GM12878 (cell line): ENCODE measurements around the gene ODR4. TPM values are rescaled to one million over a fixed set of nuclear protein-coding genes. Genes with fewer than 3 reads are reported as not detected.

Experiments used
- ATAC-seq: fragments of 200-7000 bp; cut with Tn5 transposase; 3 replicates; pipeline ENCODE4 v1.9.1; 2020; ENCODE audit warnings: mild to moderate bottlenecking, moderate library complexity
- BruUV-seq: library from RNA; stranded (reverse); fragments of 400-500 nt; replicated peaks from 2 replicates; lab custom pipeline; 2021; lab: Mats Ljungman, UMichigan
- CTCF ChIA-PET: fragments of 300-600 bp; sonication (Branson Sonifier 250); formaldehyde crosslinking; extraction: SDS; loops from one replicate; lab custom pipeline; 2021; ENCODE audit warnings: inconsistent platforms; lab: Yijun Ruan, JAX
- POLR2A ChIA-PET: fragments of 350-600 bp; formaldehyde crosslinking; extraction: SDS; loops from one replicate; lab custom pipeline; 2021; ENCODE audit warnings: inconsistent platforms; lab: Charles Lee
- RAD21 ChIA-PET: fragments of 300-600 bp; sonication (Branson Sonifier 250); formaldehyde crosslinking; loops from one replicate; lab custom pipeline; 2023; ENCODE audit warnings: antibody characterized with exemption; ENCODE audit not compliant: unreplicated experiment; lab: Charles Lee
- SMC1A ChIA-PET: fragments of 300-600 bp; sonication (Branson Sonifier 250); formaldehyde crosslinking; loops from one replicate; lab custom pipeline; 2023; ENCODE audit not compliant: unreplicated experiment, uncharacterized antibody; lab: Charles Lee
- DNase-seq: peaks from one replicate; pipeline ENCODE4 v3.0.0-alpha.2; 2011; ENCODE audit warnings: low read depth, low spot score
- FAIRE-seq: peaks from 3 replicates; lab custom pipeline; 2011; peaks lifted over from hg19 to GRCh38; lab: Jason Lieb, UNC
- H2AFZ ChIP-seq: 2 replicates; pipeline ENCODE4 v1.6.0; 2011; ENCODE audit warnings: low read depth, low read length, control low read depth; ENCODE audit not compliant: control insufficient read depth
- H3K27ac ChIP-seq: 2 replicates; pipeline ENCODE4 v1.5.1; 2011; ENCODE audit warnings: control low read depth; ENCODE audit not compliant: control insufficient read depth, insufficient read depth
- H3K27me3 ChIP-seq, 2 experiments: replicated peaks in 1 of 2; 2 replicates each; pipeline versions ENCODE4 v1.6.0 to v1.6.1; 2011; ENCODE audit warnings: low read length in 1 of 2; ENCODE audit not compliant: control insufficient read depth in 2 of 2, insufficient read depth in 2 of 2
- H3K36me3 ChIP-seq, 2 experiments: 2 replicates each; pipeline ENCODE4 v1.5.1; 2011; ENCODE audit warnings: low read length in 1 of 2; ENCODE audit not compliant: control insufficient read depth in 2 of 2, insufficient read depth in 2 of 2
- H3K4me1 ChIP-seq: 2 replicates; pipeline ENCODE4 v1.6.1; 2011; ENCODE audit warnings: mild to moderate bottlenecking, low read length, moderate library complexity, mixed read lengths; ENCODE audit not compliant: control insufficient read depth, insufficient read depth
- H3K4me2 ChIP-seq: 2 replicates; pipeline ENCODE4 v1.6.0; 2011; ENCODE audit warnings: control low read depth; ENCODE audit not compliant: control insufficient read depth, insufficient read depth
- H3K4me3 ChIP-seq: fragments of 200-600 bp; sonication (generic); 2 replicates; pipeline ENCODE4 v1.5.1; 2016
- H3K79me2 ChIP-seq: 2 replicates; pipeline ENCODE4 v1.6.0; 2011; ENCODE audit warnings: low read length; ENCODE audit not compliant: control insufficient read depth, insufficient read depth
- H3K9ac ChIP-seq: 2 replicates; pipeline ENCODE4 v1.8.0; 2011; ENCODE audit warnings: low read length, control low read depth, mixed read lengths; ENCODE audit not compliant: control insufficient read depth, insufficient read depth
- H3K9me3 ChIP-seq: replicated peaks from 3 replicates; pipeline ENCODE4 v1.5.1; 2011; ENCODE audit warnings: mild to moderate bottlenecking, low read length; ENCODE audit not compliant: control insufficient read depth, insufficient read depth
- H4K20me1 ChIP-seq: 2 replicates; pipeline ENCODE4 v1.6.0; 2011; ENCODE audit not compliant: control insufficient read depth, insufficient read depth
- ETV6 ChIP-seq, 2 experiments: fragments of 450-650 bp in 1 of 2; IDR thresholded peaks in 1 of 2; conservative IDR thresholded peaks in 1 of 2; 2 replicates each; pipeline ENCODE4 v1.6.1; 2014; ENCODE audit warnings: antibody characterized with exemption in 1 of 2, borderline replicate concordance in 1 of 2, low read depth in 1 of 2, mild to moderate bottlenecking in 1 of 2, moderate library complexity in 1 of 2
- FOS ChIP-seq: IDR thresholded peaks from 3 replicates; pipeline ENCODE4 v1.6.1; 2011; ENCODE audit warnings: borderline replicate concordance; ENCODE audit not compliant: insufficient read length; ENCODE audit errors: extremely low read depth
- HDGF ChIP-seq: fragments of 450-650 bp; IDR thresholded peaks from 2 replicates; pipeline ENCODE4 v1.6.1; 2016; ENCODE audit warnings: antibody characterized with exemption
- IKZF1 ChIP-seq: fragments of 450-650 bp; conservative IDR thresholded peaks from 2 replicates; pipeline ENCODE4 v1.6.1; 2017; ENCODE audit warnings: antibody characterized with exemption, mild to moderate bottlenecking
- MEF2A ChIP-seq: IDR thresholded peaks from 2 replicates; pipeline ENCODE4 v1.6.1; 2011; ENCODE audit warnings: low read depth, mild to moderate bottlenecking, low read length, moderate library complexity; ENCODE audit not compliant: insufficient read depth
- MEF2B ChIP-seq: fragments of 450-650 bp; IDR thresholded peaks from 2 replicates; pipeline ENCODE4 v1.6.1; 2018; ENCODE audit warnings: mild to moderate bottlenecking, moderate library complexity; ENCODE audit not compliant: partially characterized antibody, poor library complexity, severe bottlenecking
- NR2C2 ChIP-seq: IDR thresholded peaks from 2 replicates; pipeline ENCODE4 v1.6.1; 2011; ENCODE audit warnings: borderline replicate concordance, low read depth; ENCODE audit not compliant: control insufficient read depth, insufficient read length
- PML ChIP-seq: IDR thresholded peaks from 2 replicates; pipeline ENCODE4 v1.6.1; 2012; ENCODE audit warnings: low read length, inconsistent platforms
- POU2F2 ChIP-seq: IDR thresholded peaks from 3 replicates; pipeline ENCODE4 v1.6.1; 2011; ENCODE audit warnings: low read depth, mild to moderate bottlenecking, low read length, borderline replicate concordance
- RAD21 ChIP-seq: IDR thresholded peaks from 2 replicates; pipeline ENCODE4 v1.6.1; 2011; ENCODE audit warnings: mild to moderate bottlenecking, low read depth, low read length, moderate library complexity; ENCODE audit not compliant: insufficient read depth
- RFX5 ChIP-seq: IDR thresholded peaks from 2 replicates; pipeline ENCODE4 v1.6.1; 2011; ENCODE audit warnings: low read depth, low read length, improper control_type of control experiment
- USF1 ChIP-seq: IDR thresholded peaks from 2 replicates; pipeline ENCODE4 v1.6.1; 2011; ENCODE audit warnings: borderline replicate concordance, low read depth, mild to moderate bottlenecking, moderate library complexity, mixed read lengths, low read length; ENCODE audit not compliant: insufficient read depth; ENCODE audit errors: extremely low read length
- USF2 ChIP-seq: IDR thresholded peaks from 2 replicates; pipeline ENCODE4 v1.6.1; 2011; ENCODE audit warnings: low read depth, low read length, improper control_type of control experiment, borderline replicate concordance
- ZBTB11 ChIP-seq: fragments of 450-650 bp; formaldehyde crosslinking; IDR thresholded peaks from 2 replicates; pipeline ENCODE4 v1.5.0; 2022; ENCODE audit warnings: mild to moderate bottlenecking, missing genetic modification characterization
- WGBS: methylation state at CpG from one replicate; pipeline ENCODE4 v1.1.6; 2016; ENCODE audit warnings: low lambda C conversion rate; ENCODE audit not compliant: insufficient replicate concordance, insufficient coverage; ENCODE audit errors: missing lambda C conversion rate; 5-methylcytosine and 5-hydroxymethylcytosine counted together
- in situ Hi-C: fragments of 300-500 bp; cut with MboI; formaldehyde crosslinking; loops from 9 replicates; pipeline ENCODE4 v1.14.3; 2018; ENCODE audit warnings: mixed read lengths
- intact Hi-C: fragments of 100-400 bp; cut with micrococcal nuclease; formaldehyde crosslinking; loops from one replicate; pipeline ENCODE4 v1.14.2; 2022; ENCODE audit not compliant: unreplicated experiment
- polyA plus RNA-seq, 11 experiments: library from polyadenylated mRNA; depleted of rRNA in 4 of 11; unstranded in 6 of 11; stranded (reverse) in 5 of 11; fragments of >200 nt; fragmentation: Nextera tagmentation in 4 of 11; fragmentation: Illumina TruSeq in 1 of 11; extraction: Ambion mirVana in 4 of 11; extraction: Trizol in 1 of 11; gene quantifications; 1 replicate in 1 of 11; 2 replicates in 10 of 11; pipeline versions ENCODE4 v1.2.1 to v1.2.3, GENCODE V29; 2011 to 2016; ENCODE audit warnings: inconsistent platforms in 2 of 11, missing spikeins in 2 of 11, low read depth in 1 of 11
- total RNA-seq, 4 experiments: library from RNA; depleted of rRNA in 3 of 4; stranded (reverse); fragments of >200 nt in 3 of 4; fragmentation: Illumina TruSeq in 1 of 4; extraction: Trizol in 1 of 4; gene quantifications; 2 replicates each; pipeline versions ENCODE4 v1.2.1 to v1.2.3, GENCODE V29; 2013 to 2021
- TF ChIP-seq, protein P1 (sequence below): fragments of 450-650 bp; IDR thresholded peaks from 2 replicates; pipeline ENCODE4 v1.6.1; 2017; ENCODE audit warnings: mild to moderate bottlenecking

ODR4 gene
- total and polyA plus RNA-seq, 10 of the 15 experiments (the other 5 are each of a cell fraction or from before 2014, with no cell fraction given), result 10.4 to 19.4 (median 13.3) TPM

- Histone ChIP-seq H3K36me3 (peaks cover 0 to 8% of the 10 kb centered on the region in 2 experiments; a peak in 2 of 4 replicates), H3K27ac (no peak overlapping the region), H3K79me2 (no peaks in the 10 kb centered on the region), H3K9me3 (no peaks in the 10 kb centered on the region), H3K9ac (no peak overlapping the region), H3K4me3 (no peak overlapping the region), H3K27me3 (no peaks in the 10 kb centered on the region), H2AFZ (no peak overlapping the region), H3K4me1 (peaks cover 8% of the 10 kb centered on the region), H3K4me2 (no peak overlapping the region), H4K20me1 (no peaks in the 10 kb centered on the region)
- in situ Hi-C loops, result no loop called here
- CTCF ChIA-PET, result interaction anchor here (0.6 to 2.3 kb wide), 6 partner anchors 8 to 96 kb away, joined by 3 to 8 read pairs (median 4); partner anchors contain the start of genes ODR4 and TPR
- SMC1A ChIA-PET, result interaction anchor here (0.8 to 1.0 kb wide), 2 partner anchors 9 to 13 kb away, joined by 4 read pairs; no protein-coding TSS in a partner anchor
- FAIRE-seq, result no peak
- BruUV-seq, result no TSS peak
- WGBS, result 95% methylated on average over 4 of the region's 4 CpGs
- intact Hi-C loops, result no loop called here
- POLR2A ChIA-PET, result no interaction called here
- RAD21 ChIA-PET, result no interaction called here
- no peak for DNase-seq
- no peak for ATAC-seq
- TF ChIP-seq USF2 (no peak), NR2C2 (no peak), PML (no peak), MEF2B (no peak), USF1 (no peak), RFX5 (no peak), HDGF (no peak), MEF2A (no peak), ETV6 (conservative IDR thresholded peaks at IDR 0.05 in 1 of 2, IDR thresholded peaks at IDR 0.05 in 1 of 2; ENCODE audit: borderline replicate concordance in 1 of 2, low read depth in 1 of 2) (no peak), POU2F2 (no peak), FOS (no peak), RAD21 (no peak), IKZF1 (no peak), ZBTB11 (CRISPR knock-in tag) (no peak)
- TF ChIP-seq, protein P1, sequence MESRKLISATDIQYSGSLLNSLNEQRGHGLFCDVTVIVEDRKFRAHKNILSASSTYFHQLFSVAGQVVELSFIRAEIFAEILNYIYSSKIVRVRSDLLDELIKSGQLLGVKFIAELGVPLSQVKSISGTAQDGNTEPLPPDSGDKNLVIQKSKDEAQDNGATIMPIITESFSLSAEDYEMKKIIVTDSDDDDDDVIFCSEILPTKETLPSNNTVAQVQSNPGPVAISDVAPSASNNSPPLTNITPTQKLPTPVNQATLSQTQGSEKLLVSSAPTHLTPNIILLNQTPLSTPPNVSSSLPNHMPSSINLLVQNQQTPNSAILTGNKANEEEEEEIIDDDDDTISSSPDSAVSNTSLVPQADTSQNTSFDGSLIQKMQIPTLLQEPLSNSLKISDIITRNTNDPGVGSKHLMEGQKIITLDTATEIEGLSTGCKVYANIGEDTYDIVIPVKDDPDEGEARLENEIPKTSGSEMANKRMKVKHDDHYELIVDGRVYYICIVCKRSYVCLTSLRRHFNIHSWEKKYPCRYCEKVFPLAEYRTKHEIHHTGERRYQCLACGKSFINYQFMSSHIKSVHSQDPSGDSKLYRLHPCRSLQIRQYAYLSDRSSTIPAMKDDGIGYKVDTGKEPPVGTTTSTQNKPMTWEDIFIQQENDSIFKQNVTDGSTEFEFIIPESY, result no peak
These were observed 42.9 kb downstream of the ODR4 start for GRCh38 chr1:186418503-186418902.
